ENCODE results near the gene PTGES3L.
A peak's percentile ranks its signal among the peaks of the same experiment; 100 is the strongest.
"Not testable (repeated sequence)": the region's sequence is repeated elsewhere in the genome, so short reads cannot be mapped to it uniquely, and the experiment has no call there.

The PTGES3L gene

GRCh38 chr17:42980274-42980765 is 440 bp upstream of the PTGES3L start, which contains the start of gene RUNDC1:
RUNDC1 (plus strand) TSS chr17:42980565; CDS start chr17:42980577, 12 bp downstream.
- DNase-seq, result peak; percentile 70 to 86

DNA sequence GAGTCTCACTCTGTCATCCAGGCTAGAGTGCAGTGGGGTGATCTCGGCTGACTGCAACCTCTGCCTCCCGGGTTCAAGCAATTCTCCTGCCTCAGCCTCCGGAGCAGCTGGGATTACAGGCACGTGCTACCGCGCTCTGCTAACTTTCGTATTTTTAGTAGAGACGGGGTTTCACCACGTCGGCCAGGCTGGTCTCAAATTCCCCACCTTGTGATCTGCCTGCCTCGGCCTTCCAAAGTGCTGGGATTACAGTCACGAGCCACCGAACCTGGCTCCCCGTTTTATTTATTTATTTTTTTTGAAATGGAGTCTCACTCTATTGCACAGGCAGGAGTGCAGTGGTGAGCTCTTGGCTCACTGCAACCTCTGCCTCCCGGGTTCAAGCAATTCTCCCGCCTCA is 4.2 kb downstream of the PTGES3L start:
- not testable (repeated sequence) for DNase-seq

- no peak for DNase-seq
Observed at GRCh38 chr17:42975265-42975664, 4.6 kb downstream of the PTGES3L start.

DNA sequence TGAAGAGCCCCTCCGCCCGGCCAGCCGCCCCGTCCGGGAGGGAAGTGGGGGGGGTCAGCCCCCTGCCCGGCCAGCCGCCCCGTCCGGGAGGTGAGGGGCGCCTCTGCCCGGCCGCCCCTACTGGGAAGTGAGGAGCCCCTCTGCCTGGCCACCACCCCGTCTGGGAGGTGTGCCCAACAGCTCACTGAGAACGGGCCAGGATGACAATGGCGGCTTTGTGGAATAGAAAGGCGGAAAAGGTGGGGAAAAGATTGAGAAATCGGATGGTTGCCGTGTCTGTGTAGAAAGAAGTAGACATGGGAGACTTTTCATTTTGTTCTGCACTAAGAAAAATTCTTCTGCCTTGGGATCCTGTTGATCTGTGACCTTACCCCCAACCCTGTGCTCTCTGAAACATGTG is 6.6 kb downstream of the PTGES3L start:
- not testable (repeated sequence) for DNase-seq

- DNase-seq, result no peak
Observed at GRCh38 chr17:42971589-42971988, 8.3 kb downstream of the PTGES3L start.

DNA sequence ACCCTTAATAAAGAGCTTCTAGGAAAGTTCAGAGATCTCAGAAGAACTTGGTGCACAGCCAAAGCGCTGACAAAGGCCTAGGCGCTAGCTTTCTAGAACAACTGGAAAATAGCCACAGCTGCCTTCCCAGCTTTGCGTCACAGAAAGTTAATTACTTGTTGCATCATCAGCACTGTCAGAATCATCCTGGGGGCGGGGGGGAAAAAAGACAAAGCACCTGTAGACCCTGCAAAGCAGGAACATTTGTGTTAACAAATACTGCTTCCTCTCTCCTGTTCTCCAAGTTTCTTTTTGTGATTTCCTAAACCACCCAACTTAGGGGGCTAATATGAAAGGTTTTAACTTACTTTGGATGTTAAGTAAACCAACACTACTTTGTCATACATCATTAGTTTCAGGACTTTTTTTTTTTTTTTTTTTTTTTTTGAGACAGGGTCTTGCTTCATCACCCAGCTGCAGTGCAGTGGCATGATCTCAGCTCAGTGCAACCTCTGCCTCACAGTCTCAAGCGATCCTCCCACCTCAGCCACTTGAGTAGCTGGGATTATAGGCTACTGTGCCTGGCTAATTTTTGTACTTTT is 10.8 kb downstream of the PTGES3L start:
- no peak for DNase-seq

GRCh38 chr17:42967925-42968324 is 12.0 kb downstream of the PTGES3L start:
- no peak for DNase-seq

DNA sequence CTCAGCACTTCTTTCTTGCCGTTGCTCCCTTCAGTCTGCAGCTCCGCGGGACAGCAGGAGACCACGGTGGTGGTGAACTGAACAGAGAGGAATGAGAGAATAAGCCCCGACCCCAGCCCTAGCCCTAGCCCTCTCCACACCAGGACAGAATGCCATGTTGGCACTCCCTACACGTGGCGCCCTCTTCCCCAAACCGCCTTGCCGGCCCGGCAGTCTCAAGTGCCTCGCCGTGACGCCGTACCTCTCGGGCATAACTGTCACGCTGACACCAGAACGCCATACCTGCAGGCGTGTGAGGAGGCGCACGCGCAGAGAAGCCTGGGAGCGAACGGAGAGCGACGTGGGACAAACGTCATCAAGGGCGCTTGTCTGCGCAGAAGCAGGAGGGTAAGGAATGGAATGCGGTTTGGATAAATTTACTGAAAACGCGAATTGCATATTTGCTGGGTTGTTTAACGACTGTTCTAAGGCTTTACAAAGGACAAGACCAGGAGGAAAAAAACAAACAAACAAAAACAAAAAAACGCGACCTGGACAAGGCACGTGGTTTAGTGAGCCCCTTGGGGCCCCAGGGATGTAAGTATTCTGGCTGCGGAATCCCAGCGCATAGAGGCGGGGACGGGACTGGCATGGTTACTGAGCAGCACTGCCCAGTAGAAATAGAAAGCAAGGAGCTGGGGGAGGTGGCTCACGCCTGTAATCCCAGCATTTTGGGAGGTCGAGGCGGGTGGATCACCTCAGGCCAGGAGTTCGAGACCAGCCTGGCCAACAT is 15.5 kb downstream of the PTGES3L start, which contains the start of gene AARSD1:
TSS of gene AARSD1 (minus strand) at position 294 of the 772 bp plus-strand sequence. CDS start at position 280, 14 bp downstream.
- peak; percentile 73 to 81 for DNase-seq

- DNase-seq, result no peak
Observed at GRCh38 chr17:42953669-42954068, 26.2 kb downstream of the PTGES3L start.

DNA sequence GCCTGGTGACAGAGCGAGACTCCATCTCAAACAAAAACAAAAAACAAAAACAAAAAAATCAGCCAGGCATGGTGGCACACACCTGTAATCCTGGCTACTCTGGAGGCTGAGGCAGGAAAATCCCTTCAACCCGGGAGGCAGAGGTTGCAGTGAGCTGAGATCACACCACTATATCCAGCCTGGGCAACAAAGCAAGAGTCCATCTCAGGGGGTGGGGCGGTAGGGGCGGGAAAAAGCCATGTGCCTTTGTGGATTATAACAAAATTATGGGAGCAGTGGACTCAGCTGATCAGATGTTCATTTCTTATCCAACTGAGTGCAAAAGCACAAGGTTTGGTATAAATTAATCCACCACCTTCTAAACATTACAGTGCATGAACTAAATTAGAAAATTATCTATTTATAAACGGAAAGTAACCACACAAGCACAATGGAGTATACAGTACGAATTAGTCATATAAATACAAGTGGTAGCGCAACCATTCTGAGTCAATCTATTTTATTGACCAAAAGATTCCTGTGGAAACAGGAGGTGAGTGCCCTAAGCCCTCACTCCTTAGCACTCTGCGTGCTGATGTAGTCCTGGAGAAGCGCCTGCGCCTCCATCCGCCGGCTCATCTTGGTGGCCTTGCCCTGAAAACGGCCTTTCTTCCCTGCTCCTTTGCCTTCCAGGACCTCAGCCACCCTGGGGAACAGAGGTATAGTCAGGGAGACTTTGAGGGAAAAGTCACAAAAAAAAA is 29.7 kb downstream of the PTGES3L start:
- no peak for DNase-seq

- no peak for DNase-seq
Observed at GRCh38 chr17:42946812-42947211, 33.1 kb downstream of the PTGES3L start.

DNA sequence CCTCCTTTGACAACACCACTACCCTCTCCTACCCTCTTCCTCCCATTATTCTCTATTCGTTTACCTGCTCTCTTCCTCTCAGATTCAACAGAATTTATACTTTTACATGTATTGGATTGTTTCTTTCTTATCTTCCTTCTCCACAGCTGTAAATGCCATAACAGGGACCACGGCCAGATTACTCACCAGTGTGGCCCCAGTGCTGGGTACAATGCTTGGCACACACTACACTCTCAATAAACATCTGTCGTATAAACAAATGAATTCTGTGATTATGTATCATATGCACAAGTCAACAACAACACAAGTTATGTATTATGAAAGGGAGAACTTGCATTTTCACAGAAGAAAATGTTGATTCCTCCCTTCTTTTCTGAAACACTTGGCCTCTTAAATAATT is 35.7 kb downstream of the PTGES3L start:
- DNase-seq, result no peak

GRCh38 chr17:42937712-42938596 is 41.9 kb downstream of the PTGES3L start:
- DNase-seq, result peak; percentile 11 to 47

- no peak for DNase-seq
Observed at GRCh38 chr17:42929497-42929844, 50.4 kb downstream of the PTGES3L start.

- DNase-seq, result peak in 1 of 2 donors; percentile 2
Observed at GRCh38 chr17:42928714-42929496, 51.0 kb downstream of the PTGES3L start.

GRCh38 chr17:42924891-42925290 is 55.0 kb downstream of the PTGES3L start:
- DNase-seq, result no peak

GRCh38 chr17:42923472-42923871 is 56.4 kb downstream of the PTGES3L start:
- not testable (repeated sequence) for DNase-seq

- no peak for DNase-seq
Observed at GRCh38 chr17:42922294-42922693, 57.6 kb downstream of the PTGES3L start.

- DNase-seq, result no peak
Observed at GRCh38 chr17:42920922-42921321, 59.0 kb downstream of the PTGES3L start.

- DNase-seq, result no peak
Observed at GRCh38 chr17:42920106-42920900, 59.6 kb downstream of the PTGES3L start.
